Thyroid gland (tissue), 4 donors: ENCODE data around the gene AP2A2. TPM values are rescaled to one million over a fixed set of nuclear protein-coding genes. Genes with fewer than 3 reads are reported as not detected.

Source experiments
- DNase-seq, 2 donors: peaks; one replicate each; pipeline ENCODE4 v3.0.0-alpha.2; 2019
- H3K27ac ChIP-seq, 3 donors: fragments of 200-600 bp; sonication (generic); 1 replicate in 2 of 3; 2 replicates in 1 of 3; pipeline ENCODE4 v1.5.1; 2016 to 2019; ENCODE audit warnings: mild to moderate bottlenecking in 1 of 3, moderate library complexity in 1 of 3
- H3K27me3 ChIP-seq: fragments of 200-600 bp; sonication (generic); one replicate; pipeline ENCODE4 v1.5.1; 2019
- H3K36me3 ChIP-seq, 2 donors: fragments of 200-600 bp; sonication (generic); one replicate each; pipeline ENCODE4 v1.5.1; 2016 to 2019
- H3K4me1 ChIP-seq, 2 donors: fragments of 200-600 bp; sonication (generic); one replicate each; pipeline ENCODE4 v1.5.1; 2017 to 2019
- H3K4me3 ChIP-seq, 3 donors: fragments of 200-600 bp; sonication (generic); replicated peaks in 1 of 3; 1 replicate in 2 of 3; 2 replicates in 1 of 3; pipeline ENCODE4 v1.5.1; 2016; ENCODE audit warnings: mild to moderate bottlenecking in 1 of 3
- H3K9me3 ChIP-seq: fragments of 200-600 bp; sonication (generic); one replicate; pipeline ENCODE4 v1.5.1; 2017
- CTCF ChIP-seq, 6 experiments: fragments of 200-600 bp in 3 of 6; fragments of 450-650 bp in 3 of 6; sonication (generic) in 3 of 6; IDR thresholded peaks; one replicate each; pipeline ENCODE4 v1.5.1; 2016 to 2019; ENCODE audit warnings: antibody characterized with exemption in 6 of 6, mild to moderate bottlenecking in 2 of 6, inconsistent platforms in 1 of 6, moderate library complexity in 1 of 6
- POLR2A ChIP-seq, 2 donors: fragments of 450-650 bp; IDR thresholded peaks; one replicate each; pipeline ENCODE4 v1.6.1; 2017; ENCODE audit warnings: antibody characterized with exemption in 2 of 2, mild to moderate bottlenecking in 2 of 2, moderate library complexity in 1 of 2
- WGBS, 2 donors: methylation state at CpG; one replicate each; pipeline ENCODE4 v1.1.5; 2017; 5-methylcytosine and 5-hydroxymethylcytosine counted together
- intact Hi-C: fragments of 100-400 bp; cut with DNase I; formaldehyde crosslinking; loops from one replicate; pipeline ENCODE4 v1.15.1; 2023
- total RNA-seq, 4 donors: library from RNA; depleted of rRNA; stranded (reverse); fragments of >200 nt; gene quantifications; one replicate each; pipeline ENCODE4 v1.2.3, GENCODE V29; 2016

The AP2A2 gene
- total RNA-seq, 4 donors from 2014 or later = 37.2 to 67.3 (median 54.1) TPM

DNA sequence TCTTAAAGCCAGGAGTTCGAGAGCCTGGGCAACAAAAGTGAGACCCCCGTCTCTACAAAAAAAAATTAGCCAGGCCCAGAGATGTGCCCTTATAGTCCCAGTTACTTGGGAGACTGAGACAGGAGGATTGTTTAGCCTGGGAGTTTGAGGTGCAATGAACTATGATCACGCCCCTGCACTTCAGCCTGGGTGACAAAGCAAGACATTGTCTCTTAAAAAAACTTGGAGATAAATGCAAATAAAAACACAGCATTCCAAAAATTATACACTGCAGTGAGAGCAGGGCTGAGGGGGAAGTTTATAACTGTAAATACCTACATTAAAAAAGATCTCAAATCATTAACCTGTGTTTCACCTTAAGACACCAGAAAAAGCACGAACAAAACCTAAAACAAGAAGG lies 22.1 kb downstream of the AP2A2 start:
- TF ChIP-seq CTCF (IDR thresholded peaks at IDR 0.05) (no peak), POLR2A (IDR thresholded peaks at IDR 0.05) (no peak)
- H3K36me3 ChIP-seq = no peaks in the 10 kb centered on the region

GRCh38 chr11:951507-951906 lies 25.8 kb downstream of the AP2A2 start:
- H3K4me1 ChIP-seq = peaks cover 8 to 15% of the 10 kb centered on the region in 2 donors
- WGBS, 2 donors = 93% methylated on average over 9 of the region's 9 CpGs
- intact Hi-C loops = no loop called here

More for the DNA sequence above, 22.1 kb downstream of the AP2A2 start:
- no peak overlapping the region for H3K4me3 ChIP-seq
- no peaks in the 10 kb centered on the region for H3K9me3 ChIP-seq
- H3K27ac ChIP-seq = no peak overlapping the region
- WGBS, 2 donors = 92 to 93% methylated on average over 4 of the region's 4 CpGs
- H3K27me3 ChIP-seq = no peaks in the 10 kb centered on the region
- H3K4me1 ChIP-seq = peaks cover under 1 to 8% of the 10 kb centered on the region in 2 donors
- intact Hi-C loops = no loop called here
- DNase-seq = no peak

DNA sequence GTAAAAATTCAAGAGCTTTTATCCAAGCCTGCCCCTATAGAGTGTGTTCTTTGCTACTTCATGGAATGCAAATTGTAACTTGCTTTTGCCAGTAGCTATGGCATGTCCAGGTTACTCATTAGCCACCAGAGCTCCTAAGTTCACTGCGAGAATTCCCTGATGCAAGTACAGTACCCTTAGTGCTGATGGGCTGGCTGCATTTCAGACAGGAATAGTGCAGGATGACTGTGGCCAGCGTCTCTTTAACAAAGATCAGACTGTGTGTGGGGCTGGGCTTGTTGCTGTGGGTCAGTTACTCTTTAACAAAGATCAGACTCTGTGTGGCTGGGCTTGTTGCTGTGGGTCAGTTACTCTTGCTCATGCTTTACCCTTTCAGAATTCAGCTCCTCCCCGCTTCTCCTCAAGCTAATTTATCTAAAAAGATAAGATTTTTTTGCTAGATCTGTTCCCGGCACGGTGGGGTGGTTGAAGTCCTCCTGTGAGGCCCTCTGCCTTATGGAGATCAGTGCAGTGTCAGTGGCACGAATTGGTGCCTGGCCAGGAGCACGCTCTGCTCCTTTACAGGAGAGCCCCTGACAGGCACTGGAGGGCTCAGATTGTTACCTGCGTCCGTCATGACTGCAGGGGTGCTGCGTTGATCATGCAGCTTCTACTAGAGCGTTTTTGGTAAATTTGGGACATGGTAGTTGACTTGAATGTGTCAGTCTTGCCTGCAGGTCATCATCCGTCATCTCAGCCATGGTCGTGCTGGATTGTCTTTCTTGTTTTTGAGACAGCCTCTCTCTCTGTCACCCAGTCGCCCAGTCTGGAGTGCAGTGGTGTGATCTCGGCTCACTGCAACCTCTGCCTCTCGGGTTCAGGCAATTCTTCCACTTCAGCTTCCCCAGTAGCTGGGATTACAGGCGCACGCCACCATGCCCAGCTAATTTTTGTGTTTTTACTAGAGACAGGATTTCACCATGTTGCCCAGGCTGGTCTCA lies 27.0 kb downstream of the AP2A2 start:
- Histone ChIP-seq H3K27me3 (no peaks in the 10 kb centered on the region), H3K36me3 (no peaks in the 10 kb centered on the region), H3K9me3 (no peaks in the 10 kb centered on the region), H3K4me3 (no peak overlapping the region), H3K27ac (no peak overlapping the region), H3K4me1 (peaks cover 8 to 15% of the 10 kb centered on the region in 2 donors)
- TF ChIP-seq POLR2A (IDR thresholded peaks at IDR 0.05) = no peak
- TF ChIP-seq CTCF (IDR thresholded peaks at IDR 0.05) = no peak
- WGBS, 2 donors = 86 to 87% methylated on average over 18 of the region's 18 CpGs
- DNase-seq = no peak
- intact Hi-C loops = no loop called here

More at GRCh38 chr11:951507-951906, 25.8 kb downstream of the AP2A2 start:
- TF ChIP-seq CTCF (IDR thresholded peaks at IDR 0.05) (no peak), POLR2A (IDR thresholded peaks at IDR 0.05) (no peak)
- Histone ChIP-seq H3K36me3 (no peaks in the 10 kb centered on the region), H3K9me3 (no peaks in the 10 kb centered on the region), H3K27me3 (no peaks in the 10 kb centered on the region), H3K4me3 (no peak overlapping the region), H3K27ac (no peak overlapping the region)
- no peak for DNase-seq

- Histone ChIP-seq H3K36me3 (no peaks in the 10 kb centered on the region), H3K4me1 (peaks cover 8 to 15% of the 10 kb centered on the region in 2 donors), H3K4me3 (no peak overlapping the region), H3K27me3 (no peaks in the 10 kb centered on the region), H3K9me3 (no peaks in the 10 kb centered on the region), H3K27ac (no peak overlapping the region)
- 87 to 94% methylated on average over 13 of the region's 13 CpGs for WGBS, 2 donors
- TF ChIP-seq CTCF (IDR thresholded peaks at IDR 0.05) = no peak
- TF ChIP-seq POLR2A (IDR thresholded peaks at IDR 0.05) = no peak
- intact Hi-C loops = no loop called here
- no peak for DNase-seq
Measured at GRCh38 chr11:953512-953911, 27.8 kb downstream of the AP2A2 start.
